ENCODE measurements around the gene SIVA1. TPM values are rescaled to one million over a fixed set of nuclear protein-coding genes. Genes with fewer than 3 reads are reported as not detected.
A peak's percentile ranks its signal among the peaks of the same experiment; 100 is the strongest.

The SIVA1 gene
- total RNA-seq, 1 donor from 2014 or later = 52.3 TPM

DNA sequence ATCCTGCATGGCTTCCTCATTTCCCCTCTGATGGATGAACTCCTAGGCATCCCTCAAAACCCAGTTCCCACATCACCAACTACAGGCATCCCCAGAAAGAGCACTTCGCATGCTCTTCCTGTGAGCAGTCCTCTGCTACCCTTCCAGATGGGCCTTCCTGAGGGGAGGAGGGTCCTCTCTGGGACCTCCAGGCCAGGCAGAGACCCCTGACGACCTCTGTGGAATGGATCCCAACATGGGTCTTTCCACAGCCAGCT lies 40.7 kb downstream of the SIVA1 start:
- H3K27ac Mint-ChIP-seq (ENCODE audit: unreplicated experiment) = peak overlapping the region; percentile 85
- TF ChIP-seq CTCF (IDR thresholded peaks at IDR 0.05) = no peak

GRCh38 chr14:104794099-104794498 lies 41.2 kb downstream of the SIVA1 start:
- Mint-ChIP-seq H3K27ac (ENCODE audit: unreplicated experiment) (peak overlapping the region; percentile 85), H3K27me3 (ENCODE audit: unreplicated experiment) (no peaks in the 10 kb centered on the region), H3K4me3 (ENCODE audit: unreplicated experiment) (peak overlapping the region; percentile 89), H3K9me3 (ENCODE audit: unreplicated experiment) (no peaks in the 10 kb centered on the region), H3K4me1 (ENCODE audit: unreplicated experiment) (peaks cover 38% of the 10 kb centered on the region), H3K36me3 (ENCODE audit: unreplicated experiment) (peaks cover 2% of the 10 kb centered on the region)
- no peak for TF ChIP-seq CTCF (IDR thresholded peaks at IDR 0.05)
- no peak for DNase-seq (ENCODE audit: extremely low spot score, unreplicated experiment)

More for the DNA sequence above, 40.7 kb downstream of the SIVA1 start:
- H3K27me3 Mint-ChIP-seq (ENCODE audit: unreplicated experiment) = no peaks in the 10 kb centered on the region
- peak overlapping the region; percentile 89 for H3K4me3 Mint-ChIP-seq (ENCODE audit: unreplicated experiment)
- no peaks in the 10 kb centered on the region for H3K9me3 Mint-ChIP-seq (ENCODE audit: unreplicated experiment)
- H3K4me1 Mint-ChIP-seq (ENCODE audit: unreplicated experiment) = peaks cover 38% of the 10 kb centered on the region
- H3K36me3 Mint-ChIP-seq (ENCODE audit: unreplicated experiment) = peaks cover 2% of the 10 kb centered on the region
- no peak for DNase-seq (ENCODE audit: extremely low spot score, unreplicated experiment)

DNA sequence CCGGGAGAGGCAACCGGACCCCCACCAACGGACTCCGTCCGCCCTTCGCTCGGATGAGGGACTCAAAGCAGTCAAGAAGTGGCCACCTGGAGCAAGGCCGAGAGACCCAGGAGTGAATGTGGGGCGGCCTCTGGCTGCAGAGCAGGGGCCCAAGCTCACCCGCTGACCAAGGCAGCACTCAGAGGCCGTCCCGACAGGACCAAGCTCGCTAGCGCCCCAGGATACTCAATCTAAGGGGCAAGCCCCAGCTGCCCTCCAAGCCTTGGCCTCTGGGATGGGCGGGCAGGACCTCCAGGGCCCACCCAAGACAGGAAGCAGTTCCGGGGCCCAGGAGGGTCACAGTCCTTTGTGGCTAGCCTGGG lies 41.7 kb downstream of the SIVA1 start:
- H3K9me3 Mint-ChIP-seq (ENCODE audit: unreplicated experiment) = no peaks in the 10 kb centered on the region
- no peak for DNase-seq (ENCODE audit: extremely low spot score, unreplicated experiment)
- H3K4me3 Mint-ChIP-seq (ENCODE audit: unreplicated experiment) = peak overlapping the region; percentile 89
- no peaks in the 10 kb centered on the region for H3K27me3 Mint-ChIP-seq (ENCODE audit: unreplicated experiment)
- H3K36me3 Mint-ChIP-seq (ENCODE audit: unreplicated experiment) = peaks cover 2% of the 10 kb centered on the region
- peaks cover 38% of the 10 kb centered on the region for H3K4me1 Mint-ChIP-seq (ENCODE audit: unreplicated experiment)
- no peak for TF ChIP-seq CTCF (IDR thresholded peaks at IDR 0.05)
- peak overlapping the region; percentile 85 for H3K27ac Mint-ChIP-seq (ENCODE audit: unreplicated experiment)

- no peak for DNase-seq (ENCODE audit: extremely low spot score, unreplicated experiment)
- H3K4me3 Mint-ChIP-seq (ENCODE audit: unreplicated experiment) = peak within 1 kb of the TSS; percentile 89
- H3K36me3 Mint-ChIP-seq (ENCODE audit: unreplicated experiment) = peaks cover 2% of the 10 kb centered on the region
- H3K27ac Mint-ChIP-seq (ENCODE audit: unreplicated experiment) = peak within 1 kb of the TSS; percentile 85
- no peak for TF ChIP-seq CTCF (IDR thresholded peaks at IDR 0.05)
- H3K27me3 Mint-ChIP-seq (ENCODE audit: unreplicated experiment) = no peaks in the 10 kb centered on the region
- H3K9me3 Mint-ChIP-seq (ENCODE audit: unreplicated experiment) = no peaks in the 10 kb centered on the region
- peaks cover 42% of the 10 kb centered on the region for H3K4me1 Mint-ChIP-seq (ENCODE audit: unreplicated experiment)
Observed at GRCh38 chr14:104794993-104795780, 42.2 kb downstream of the SIVA1 start, which contains the start of gene AKT1. Gene AKT1, minus strand, starts transcription at chr14:104795748. Its CDS starts 3,105 bp downstream, at chr14:104792643.

GRCh38 chr14:104795781-104796686 lies 43.1 kb downstream of the SIVA1 start:
- peak overlapping the region; percentile 67 for H3K27ac Mint-ChIP-seq (ENCODE audit: unreplicated experiment)
- peaks cover 42% of the 10 kb centered on the region for H3K4me1 Mint-ChIP-seq (ENCODE audit: unreplicated experiment)
- TF ChIP-seq CTCF (IDR thresholded peaks at IDR 0.05) = no peak
- DNase-seq (ENCODE audit: extremely low spot score, unreplicated experiment) = no peak
- no peaks in the 10 kb centered on the region for H3K27me3 Mint-ChIP-seq (ENCODE audit: unreplicated experiment)
- H3K4me3 Mint-ChIP-seq (ENCODE audit: unreplicated experiment) = peak overlapping the region; percentile 65
- peaks cover 2% of the 10 kb centered on the region for H3K36me3 Mint-ChIP-seq (ENCODE audit: unreplicated experiment)
- H3K9me3 Mint-ChIP-seq (ENCODE audit: unreplicated experiment) = no peaks in the 10 kb centered on the region

Data from osteocyte (in vitro differentiated cells).